Measurements from ENCODE around the gene NECTIN4.
A peak's percentile ranks its signal among the peaks of the same experiment; 100 is the strongest.
"Not testable (repeated sequence)": the region's sequence is repeated elsewhere in the genome, so short reads cannot be mapped to it uniquely, and the experiment has no call there.

The NECTIN4 gene

DNA sequence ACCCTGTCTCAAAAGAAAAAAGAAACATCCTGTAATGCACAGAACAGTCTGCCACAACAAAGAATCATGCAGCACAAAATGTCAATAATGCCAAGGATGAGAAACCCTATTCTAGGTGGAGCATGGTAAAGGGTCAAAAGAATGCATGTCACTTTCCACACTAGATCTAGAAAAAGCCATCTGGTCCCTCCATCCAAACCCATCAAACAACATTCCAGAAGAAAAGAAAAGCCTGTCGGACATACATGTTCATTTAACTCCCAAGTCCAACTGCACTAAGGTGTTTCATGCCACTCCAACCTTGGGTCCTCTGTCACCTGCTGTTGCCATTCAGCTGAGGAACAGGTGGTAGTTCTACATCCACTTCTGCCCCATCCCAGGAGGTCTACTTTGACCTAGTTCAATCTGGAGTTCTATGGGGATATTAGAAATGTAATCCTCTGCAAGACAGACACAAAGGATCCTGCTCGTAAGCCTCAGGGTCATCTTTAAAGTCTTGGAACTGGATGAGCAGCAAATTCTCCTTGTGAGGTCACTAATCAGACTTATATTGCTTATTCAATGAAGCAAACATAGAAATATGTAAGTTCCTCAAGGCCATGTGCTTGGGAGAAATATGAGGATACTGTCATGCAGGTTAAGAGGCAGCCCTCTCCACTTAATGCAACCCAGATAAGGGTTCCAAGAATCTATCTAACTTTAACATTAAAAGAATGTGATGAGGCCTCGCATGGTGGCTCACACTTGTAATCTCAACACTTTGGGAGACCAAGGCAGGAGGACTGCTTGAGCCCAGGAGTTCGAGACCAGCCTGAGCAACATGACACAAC lies 39.4 kb upstream of the NECTIN4 start:
- no peaks in the 10 kb centered on the region for H3K9me3 ChIP-seq (ENCODE audit: low read depth, low read length)
- peaks cover 55% of the 10 kb centered on the region for H3K36me3 ChIP-seq (ENCODE audit: insufficient read depth, low read length)
- no peak overlapping the region for H3K4me3 ChIP-seq
- H3K27ac ChIP-seq, result no peak overlapping the region
- no peak for DNase-seq (ENCODE audit: low read depth, low spot score)
- H3K9ac ChIP-seq (ENCODE audit: insufficient read length), result no peak overlapping the region
- TF ChIP-seq FOXP2 (optimal IDR thresholded peaks at IDR 0.05; ENCODE audit: control extremely low read depth, extremely low read length, insufficient read depth), result no peak
- TF ChIP-seq POLR2AphosphoS5 (IDR thresholded peaks at IDR 0.05; ENCODE audit: borderline replicate concordance, low read depth, low read length), result no peak
- no peak for TF ChIP-seq EZH2 (IDR thresholded peaks at IDR 0.05)

DNA sequence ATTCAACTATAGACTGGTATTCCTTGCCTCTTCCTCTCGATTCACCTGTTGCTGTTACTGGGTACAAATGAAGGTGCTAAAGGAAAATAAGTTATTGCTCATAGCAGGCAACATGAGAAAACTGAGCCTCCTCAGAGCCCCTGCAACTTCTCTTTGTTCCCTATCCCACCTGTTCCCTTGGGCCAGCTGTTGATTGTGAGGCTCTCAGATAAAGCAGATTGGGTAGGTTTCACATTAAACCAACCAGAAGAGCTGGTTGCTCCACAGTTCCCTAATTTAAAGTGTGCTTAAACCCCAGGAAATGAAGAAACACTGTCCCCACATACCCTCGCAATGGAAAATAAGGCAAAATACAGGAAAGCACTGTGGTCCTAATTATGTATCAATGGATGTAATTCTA lies 38.3 kb upstream of the NECTIN4 start:
- Histone ChIP-seq H3K27ac (no peak overlapping the region), H3K4me3 (no peak overlapping the region), H3K36me3 (ENCODE audit: insufficient read depth, low read length) (peaks cover 65% of the 10 kb centered on the region), H3K9ac (ENCODE audit: insufficient read length) (no peak overlapping the region), H3K9me3 (ENCODE audit: low read depth, low read length) (no peaks in the 10 kb centered on the region)
- TF ChIP-seq EZH2 (IDR thresholded peaks at IDR 0.05), result no peak
- TF ChIP-seq FOXP2 (optimal IDR thresholded peaks at IDR 0.05; ENCODE audit: control extremely low read depth, extremely low read length, insufficient read depth), result no peak
- TF ChIP-seq POLR2AphosphoS5 (IDR thresholded peaks at IDR 0.05; ENCODE audit: borderline replicate concordance, low read depth, low read length), result no peak
- DNase-seq (ENCODE audit: low read depth, low spot score), result no peak

GRCh38 chr1:161122967-161123366 lies 33.6 kb upstream of the NECTIN4 start:
- TF ChIP-seq EZH2 (IDR thresholded peaks at IDR 0.05) (no peak), FOXP2 (optimal IDR thresholded peaks at IDR 0.05; ENCODE audit: control extremely low read depth, extremely low read length, insufficient read depth) (no peak), POLR2AphosphoS5 (IDR thresholded peaks at IDR 0.05; ENCODE audit: borderline replicate concordance, low read depth, low read length) (no peak)
- peaks cover 79% of the 10 kb centered on the region for H3K36me3 ChIP-seq (ENCODE audit: insufficient read depth, low read length)
- no peak for DNase-seq (ENCODE audit: low read depth, low spot score)
- H3K9me3 ChIP-seq (ENCODE audit: low read depth, low read length), result no peaks in the 10 kb centered on the region
- no peak overlapping the region for H3K27ac ChIP-seq
- no peak overlapping the region for H3K9ac ChIP-seq (ENCODE audit: insufficient read length)
- no peak overlapping the region for H3K4me3 ChIP-seq

DNA sequence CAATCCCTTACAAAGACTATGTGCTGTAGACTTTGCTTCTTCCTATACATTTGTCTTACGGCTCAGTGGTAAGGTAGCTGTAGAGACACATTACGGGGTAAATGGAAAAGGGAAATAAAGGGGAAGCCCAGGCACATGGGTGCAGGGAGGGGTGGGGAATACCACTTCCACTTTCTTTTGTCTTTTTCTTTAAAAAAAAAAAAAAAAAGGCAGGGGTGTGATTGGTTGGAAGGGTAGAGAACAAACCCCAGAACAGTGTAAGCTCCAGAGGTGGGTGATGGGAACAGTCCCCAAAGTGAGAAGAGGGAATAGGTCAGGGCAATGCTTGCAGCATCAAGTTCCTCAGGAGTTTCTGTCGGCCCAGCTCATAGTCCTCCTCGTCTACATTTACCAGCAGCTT lies 32.5 kb upstream of the NECTIN4 start:
- no peak for DNase-seq (ENCODE audit: low read depth, low spot score)
- H3K9me3 ChIP-seq (ENCODE audit: low read depth, low read length), result no peaks in the 10 kb centered on the region
- no peak overlapping the region for H3K9ac ChIP-seq (ENCODE audit: insufficient read length)
- no peak overlapping the region for H3K4me3 ChIP-seq
- H3K36me3 ChIP-seq (ENCODE audit: insufficient read depth, low read length), result peaks cover 67% of the 10 kb centered on the region
- no peak overlapping the region for H3K27ac ChIP-seq
- TF ChIP-seq FOXP2 (optimal IDR thresholded peaks at IDR 0.05; ENCODE audit: control extremely low read depth, extremely low read length, insufficient read depth) (no peak), POLR2AphosphoS5 (IDR thresholded peaks at IDR 0.05; ENCODE audit: borderline replicate concordance, low read depth, low read length) (no peak), EZH2 (IDR thresholded peaks at IDR 0.05) (no peak)

GRCh38 chr1:161121042-161121650 lies 31.8 kb upstream of the NECTIN4 start:
- H3K9me3 ChIP-seq (ENCODE audit: low read depth, low read length), result no peaks in the 10 kb centered on the region
- no peak for TF ChIP-seq POLR2AphosphoS5 (IDR thresholded peaks at IDR 0.05; ENCODE audit: borderline replicate concordance, low read depth, low read length)
- no peak for TF ChIP-seq FOXP2 (optimal IDR thresholded peaks at IDR 0.05; ENCODE audit: control extremely low read depth, extremely low read length, insufficient read depth)
- TF ChIP-seq EZH2 (IDR thresholded peaks at IDR 0.05), result no peak
- H3K4me3 ChIP-seq, result no peak overlapping the region
- H3K9ac ChIP-seq (ENCODE audit: insufficient read length), result no peak overlapping the region
- DNase-seq (ENCODE audit: low read depth, low spot score), result no peak
- H3K27ac ChIP-seq, result no peak overlapping the region
- H3K36me3 ChIP-seq (ENCODE audit: insufficient read depth, low read length), result peaks cover 63% of the 10 kb centered on the region

DNA sequence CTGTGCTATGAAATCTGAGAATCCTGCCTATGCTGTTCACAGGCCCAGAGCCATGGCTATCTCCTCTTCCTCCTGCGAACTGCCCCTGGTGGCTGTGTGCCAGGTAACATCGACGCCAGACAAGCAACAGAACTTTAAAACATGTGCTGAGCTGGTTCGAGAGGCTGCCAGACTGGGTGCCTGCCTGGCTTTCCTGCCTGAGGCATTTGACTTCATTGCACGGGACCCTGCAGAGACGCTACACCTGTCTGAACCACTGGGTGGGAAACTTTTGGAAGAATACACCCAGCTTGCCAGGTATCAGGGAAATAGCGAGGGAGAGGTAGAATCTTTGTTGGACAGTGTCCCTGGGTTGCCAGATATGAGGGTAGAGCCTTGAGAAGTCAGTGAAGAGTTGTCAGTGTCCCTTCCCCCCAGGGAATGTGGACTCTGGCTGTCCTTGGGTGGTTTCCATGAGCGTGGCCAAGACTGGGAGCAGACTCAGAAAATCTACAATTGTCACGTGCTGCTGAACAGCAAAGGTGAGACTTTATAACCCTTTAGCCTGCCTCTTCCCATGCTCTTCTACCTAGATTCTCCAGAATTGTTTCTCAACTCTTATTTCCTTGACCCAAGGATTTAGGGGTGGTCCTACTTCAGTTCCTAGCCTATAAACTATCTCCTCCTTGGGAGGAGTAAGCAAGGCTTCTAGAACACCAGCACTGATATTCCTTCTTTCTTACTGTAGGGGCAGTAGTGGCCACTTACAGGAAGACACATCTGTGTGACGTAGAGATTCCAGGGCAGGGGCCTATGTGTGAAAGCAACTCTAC lies 29.9 kb upstream of the NECTIN4 start:
- Histone ChIP-seq H3K36me3 (ENCODE audit: insufficient read depth, low read length) (peaks cover 55% of the 10 kb centered on the region), H3K9me3 (ENCODE audit: low read depth, low read length) (no peaks in the 10 kb centered on the region), H3K4me3 (peak overlapping the region; percentile 94), H3K9ac (ENCODE audit: insufficient read length) (peak overlapping the region; percentile 90), H3K27ac (0 out of 2 replicates have a peak overlapping the region, but pooled peaks have one; percentile 9)
- TF ChIP-seq FOXP2 (optimal IDR thresholded peaks at IDR 0.05; ENCODE audit: control extremely low read depth, extremely low read length, insufficient read depth), result no peak
- TF ChIP-seq EZH2 (IDR thresholded peaks at IDR 0.05), result no peak
- peak; percentile 5; the same call in 1 of the 2 replicates for TF ChIP-seq POLR2AphosphoS5 (IDR thresholded peaks at IDR 0.05; ENCODE audit: borderline replicate concordance, low read depth, low read length)
- no peak for DNase-seq (ENCODE audit: low read depth, low spot score)

GRCh38 chr1:161117759-161118581 lies 28.6 kb upstream of the NECTIN4 start, which contains the start of the genes NIT1 and PFDN2:
TSS of gene NIT1 (plus strand) at chr1:161118105. CDS start at chr1:161118177, 72 bp downstream.
TSS of gene PFDN2 (minus strand) at chr1:161118037. CDS start at chr1:161118026, 11 bp downstream.
- no peak for TF ChIP-seq EZH2 (IDR thresholded peaks at IDR 0.05)
- peak; percentile 94 for TF ChIP-seq POLR2AphosphoS5 (IDR thresholded peaks at IDR 0.05; ENCODE audit: borderline replicate concordance, low read depth, low read length)
- TF ChIP-seq FOXP2 (optimal IDR thresholded peaks at IDR 0.05; ENCODE audit: control extremely low read depth, extremely low read length, insufficient read depth), result peak; percentile 86
- no peaks in the 10 kb centered on the region for H3K9me3 ChIP-seq (ENCODE audit: low read depth, low read length)

GRCh38 chr1:161115961-161116360 lies 26.6 kb upstream of the NECTIN4 start:
- H3K9me3 ChIP-seq (ENCODE audit: low read depth, low read length); H3K27ac ChIP-seq; DNase-seq (ENCODE audit: low read depth, low spot score); H3K4me3 ChIP-seq; H3K9ac ChIP-seq (ENCODE audit: insufficient read length): not testable (repeated sequence)
- H3K36me3 ChIP-seq (ENCODE audit: insufficient read depth, low read length), result peaks cover 33% of the 10 kb centered on the region

More at GRCh38 chr1:161117759-161118581, 28.6 kb upstream of the NECTIN4 start, which contains the start of the genes NIT1 and PFDN2:
- DNase-seq (ENCODE audit: low read depth, low spot score), result no peak
- H3K9ac ChIP-seq (ENCODE audit: insufficient read length), result peak within 1 kb of the TSS; percentile 90
- peak within 1 kb of the TSS; percentile 84 for H3K27ac ChIP-seq
- peak within 1 kb of the TSS; percentile 94 for H3K4me3 ChIP-seq
- peaks cover 50% of the 10 kb centered on the region for H3K36me3 ChIP-seq (ENCODE audit: insufficient read depth, low read length)
